HepG2 (cell line): ENCODE measurements around the gene CALY. TPM values are rescaled to one million over a fixed set of nuclear protein-coding genes. Genes with fewer than 3 reads are reported as not detected.

Experiments
- ATRX ChIP-seq: sonication (generic); formaldehyde crosslinking; IDR thresholded peaks from 2 replicates; pipeline ENCODE4 v1.4.0; 2020; ENCODE audit warnings: missing genetic modification reagents, borderline replicate concordance
- BHLHE40 ChIP-seq: IDR thresholded peaks from 2 replicates; pipeline ENCODE4 v1.6.1; 2011; ENCODE audit warnings: low read length, improper control_type of control experiment
- BORCS8-MEF2B ChIP-seq: sonication (generic); formaldehyde crosslinking; IDR thresholded peaks from 2 replicates; pipeline ENCODE4 v1.8.0; 2022; ENCODE audit warnings: mild to moderate bottlenecking, missing genetic modification reagents
- ELF4 ChIP-seq: sonication (generic); formaldehyde crosslinking; IDR thresholded peaks from 2 replicates; pipeline ENCODE4 v1.5.0; 2020; ENCODE audit warnings: missing genetic modification reagents, mild to moderate bottlenecking, moderate library complexity, borderline replicate concordance
- HNF4G ChIP-seq, 2 experiments: sonication (generic) in 1 of 2; formaldehyde crosslinking in 1 of 2; IDR thresholded peaks; 2 replicates each; pipeline versions ENCODE4 v1.4.0 to v1.6.1; 2011 to 2020; ENCODE audit warnings: borderline replicate concordance in 2 of 2, low read depth in 2 of 2, mild to moderate bottlenecking in 2 of 2, low read length in 1 of 2, missing genetic modification reagents in 1 of 2, moderate library complexity in 1 of 2
- HOXD1 ChIP-seq: sonication (generic); formaldehyde crosslinking; IDR thresholded peaks from 2 replicates; pipeline ENCODE4 v1.5.0; 2020; ENCODE audit warnings: missing genetic modification reagents
- KDM5B ChIP-seq: sonication (generic); formaldehyde crosslinking; IDR thresholded peaks from 2 replicates; pipeline ENCODE4 v1.4.0; 2020; ENCODE audit warnings: missing genetic modification reagents, mild to moderate bottlenecking, borderline replicate concordance
- KLF13 ChIP-seq: sonication (generic); formaldehyde crosslinking; IDR thresholded peaks from 2 replicates; pipeline ENCODE4 v1.4.0; 2020; ENCODE audit warnings: mild to moderate bottlenecking, missing genetic modification reagents
- MTA1 ChIP-seq: sonication (generic); formaldehyde crosslinking; IDR thresholded peaks from 2 replicates; pipeline ENCODE4 v1.4.0; 2020; ENCODE audit warnings: missing genetic modification reagents, mild to moderate bottlenecking, borderline replicate concordance
- NR2F1 ChIP-seq, 2 experiments: fragments of 450-650 bp in 1 of 2; formaldehyde crosslinking in 1 of 2; IDR thresholded peaks; 2 replicates each; pipeline versions ENCODE4 v1.5.0 to v1.6.1; 2016 to 2020; ENCODE audit warnings: mild to moderate bottlenecking in 1 of 2, missing compliant biosample characterization in 1 of 2, missing genetic modification reagents in 1 of 2, moderate library complexity in 1 of 2
- RBAK ChIP-seq: sonication (generic); formaldehyde crosslinking; IDR thresholded peaks from 2 replicates; pipeline ENCODE4 v1.5.1; 2020; ENCODE audit warnings: mild to moderate bottlenecking, missing genetic modification reagents
- RELA ChIP-seq: sonication (generic); formaldehyde crosslinking; IDR thresholded peaks from 2 replicates; pipeline ENCODE4 v1.4.0; 2020; ENCODE audit warnings: missing genetic modification reagents
- SETDB1 ChIP-seq: sonication (generic); formaldehyde crosslinking; IDR thresholded peaks from 2 replicates; pipeline ENCODE4 v1.5.1; 2020; ENCODE audit warnings: missing genetic modification reagents, mild to moderate bottlenecking, borderline replicate concordance
- SIN3A ChIP-seq: IDR thresholded peaks from 2 replicates; pipeline ENCODE4 v1.6.1; 2011; ENCODE audit warnings: low read depth, mild to moderate bottlenecking, control low read depth, low read length, borderline replicate concordance
- SRF ChIP-seq: IDR thresholded peaks from 2 replicates; pipeline ENCODE4 v1.6.1; 2011; ENCODE audit warnings: mild to moderate bottlenecking, low read depth, low read length, moderate library complexity
- TMF1 ChIP-seq: sonication (generic); formaldehyde crosslinking; IDR thresholded peaks from 2 replicates; pipeline ENCODE4 v1.8.1; 2022; ENCODE audit warnings: low read depth, missing genetic modification reagents
- XBP1 ChIP-seq: sonication (generic); formaldehyde crosslinking; IDR thresholded peaks from 2 replicates; pipeline ENCODE4 v1.5.0; 2020; ENCODE audit warnings: missing genetic modification reagents
- ZMAT3 ChIP-seq: sonication (generic); formaldehyde crosslinking; conservative IDR thresholded peaks from 2 replicates; pipeline ENCODE4 v1.7.0; 2021; ENCODE audit warnings: missing genetic modification reagents
- ZNF326 ChIP-seq: sonication (generic); formaldehyde crosslinking; IDR thresholded peaks from 2 replicates; pipeline ENCODE4 v1.4.0; 2020; ENCODE audit warnings: missing genetic modification reagents, borderline replicate concordance
- ZNF564 ChIP-seq: sonication (generic); formaldehyde crosslinking; IDR thresholded peaks from 2 replicates; pipeline ENCODE4 v1.8.1; 2023; ENCODE audit warnings: mild to moderate bottlenecking, missing genetic modification reagents
- ZNF589 ChIP-seq: sonication (generic); formaldehyde crosslinking; conservative IDR thresholded peaks from 2 replicates; pipeline ENCODE4 v1.8.0; 2022; ENCODE audit warnings: mild to moderate bottlenecking, moderate library complexity, missing genetic modification reagents
- ZNF629 ChIP-seq: sonication (generic); formaldehyde crosslinking; conservative IDR thresholded peaks from 2 replicates; pipeline ENCODE4 v1.5.0; 2020; ENCODE audit warnings: missing genetic modification reagents
- ZNF891 ChIP-seq: sonication (generic); formaldehyde crosslinking; IDR thresholded peaks from 2 replicates; pipeline ENCODE4 v1.5.0; 2020; ENCODE audit warnings: mild to moderate bottlenecking, missing genetic modification reagents
- polyA plus RNA-seq, 8 experiments: library from polyadenylated mRNA; depleted of rRNA in 3 of 8; stranded (reverse) in 7 of 8; unstranded in 1 of 8; fragments of >200 nt; fragmentation: Illumina TruSeq in 4 of 8; extraction: Trizol in 4 of 8; gene quantifications; 2 replicates each; pipeline versions ENCODE4 v1.2.1 to v1.2.3, GENCODE V29; 2011 to 2016; ENCODE audit warnings: low read depth in 4 of 8, missing spikeins in 1 of 8, mixed read lengths in 1 of 8; ENCODE audit not compliant: insufficient read depth in 1 of 8
- total RNA-seq, 5 experiments: library from RNA; depleted of rRNA; stranded (reverse); fragments of >200 nt; fragmentation: Illumina TruSeq; extraction: Trizol; gene quantifications; 2 replicates each; pipeline ENCODE4 v1.2.3, GENCODE V29; 2016; ENCODE audit warnings: low read depth in 1 of 5
- TF ChIP-seq, protein P1 (sequence below): sonication (generic); formaldehyde crosslinking; IDR thresholded peaks from 2 replicates; pipeline ENCODE4 v1.9.0; 2021; ENCODE audit warnings: missing genetic modification reagents, mild to moderate bottlenecking, borderline replicate concordance
- TF ChIP-seq, protein P2 (sequence below): sonication (generic); formaldehyde crosslinking; IDR thresholded peaks from 2 replicates; pipeline ENCODE4 v1.4.0; 2020; ENCODE audit warnings: mild to moderate bottlenecking, low read depth, missing genetic modification reagents
- TF ChIP-seq, protein P3 (sequence below): sonication (generic); formaldehyde crosslinking; IDR thresholded peaks from 2 replicates; pipeline ENCODE4 v1.8.0; 2022; ENCODE audit warnings: missing genetic modification reagents, mild to moderate bottlenecking, inconsistent platforms, borderline replicate concordance

CALY gene
- total and polyA plus RNA-seq, 2 of the 13 experiments (the other 11 are each of a cell fraction or from before 2014, with no cell fraction given), result 0.08 TPM; not detected in 1

DNA sequence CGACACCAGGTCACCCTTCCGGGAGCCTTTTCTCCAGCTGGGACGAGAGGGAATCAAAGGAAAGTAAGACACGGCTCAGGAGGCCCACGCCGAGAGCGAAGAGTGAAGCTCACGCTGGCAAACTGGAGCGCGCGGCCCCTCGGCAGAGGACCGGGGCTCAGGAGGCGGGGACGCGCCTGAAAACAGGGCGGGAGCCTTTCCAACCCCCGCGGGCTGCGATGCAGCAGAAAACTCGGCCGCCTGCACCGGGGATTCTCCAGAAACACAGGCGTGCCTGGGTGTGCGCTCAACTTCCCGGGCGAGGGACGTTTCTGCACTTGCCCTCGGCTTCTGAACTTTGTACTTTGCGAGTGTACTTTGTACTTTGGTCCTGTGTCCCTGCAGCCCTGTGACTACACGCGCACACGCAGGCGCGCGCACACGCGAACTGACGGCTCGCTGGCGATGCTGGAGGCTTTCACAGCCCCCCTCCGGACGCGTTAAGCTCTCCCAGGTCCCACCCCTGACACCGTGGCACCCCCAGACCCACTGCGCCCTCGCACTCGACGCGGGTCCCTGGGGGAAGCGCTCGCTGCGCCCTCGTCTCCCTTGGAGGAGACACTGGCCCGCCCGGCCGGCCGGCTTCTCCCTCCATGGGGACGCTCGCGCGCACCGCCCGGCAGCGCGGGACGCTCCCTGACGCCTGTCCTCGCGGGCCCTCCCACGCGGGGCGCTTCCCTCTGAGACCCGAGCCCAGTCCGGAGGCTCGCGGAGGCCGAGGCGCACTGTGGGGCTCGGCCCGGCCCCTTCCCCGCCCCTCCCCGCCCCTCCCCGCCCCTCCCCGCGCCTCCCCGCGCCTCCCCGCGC lies 41.8 kb upstream of the CALY start (continued):
- TF ChIP-seq HNF4G (IDR thresholded peaks at IDR 0.05; ENCODE audit: borderline replicate concordance, low read depth, low read length), result peak; percentile 99
- TF ChIP-seq HNF4G (CRISPR knock-in tag; IDR thresholded peaks at IDR 0.05; ENCODE audit: borderline replicate concordance, low read depth), result peak; percentile 97
- no peak; the same call in 1 of the 2 replicates for TF ChIP-seq TMF1 (CRISPR knock-in tag)
- TF ChIP-seq XBP1 (CRISPR knock-in tag), result no peak
- TF ChIP-seq, protein P1, sequence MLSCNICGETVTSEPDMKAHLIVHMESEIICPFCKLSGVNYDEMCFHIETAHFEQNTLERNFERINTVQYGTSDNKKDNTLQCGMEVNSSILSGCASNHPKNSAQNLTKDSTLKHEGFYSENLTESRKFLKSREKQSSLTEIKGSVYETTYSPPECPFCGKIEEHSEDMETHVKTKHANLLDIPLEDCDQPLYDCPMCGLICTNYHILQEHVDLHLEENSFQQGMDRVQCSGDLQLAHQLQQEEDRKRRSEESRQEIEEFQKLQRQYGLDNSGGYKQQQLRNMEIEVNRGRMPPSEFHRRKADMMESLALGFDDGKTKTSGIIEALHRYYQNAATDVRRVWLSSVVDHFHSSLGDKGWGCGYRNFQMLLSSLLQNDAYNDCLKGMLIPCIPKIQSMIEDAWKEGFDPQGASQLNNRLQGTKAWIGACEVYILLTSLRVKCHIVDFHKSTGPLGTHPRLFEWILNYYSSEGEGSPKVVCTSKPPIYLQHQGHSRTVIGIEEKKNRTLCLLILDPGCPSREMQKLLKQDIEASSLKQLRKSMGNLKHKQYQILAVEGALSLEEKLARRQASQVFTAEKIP (CRISPR knock-in tag), result no peak
- peak; percentile 25; the same call in 1 of the 2 replicates for TF ChIP-seq KDM5B
- no peak for TF ChIP-seq ZNF589
- TF ChIP-seq KLF13 (CRISPR knock-in tag), result no peak
- TF ChIP-seq, protein P2, sequence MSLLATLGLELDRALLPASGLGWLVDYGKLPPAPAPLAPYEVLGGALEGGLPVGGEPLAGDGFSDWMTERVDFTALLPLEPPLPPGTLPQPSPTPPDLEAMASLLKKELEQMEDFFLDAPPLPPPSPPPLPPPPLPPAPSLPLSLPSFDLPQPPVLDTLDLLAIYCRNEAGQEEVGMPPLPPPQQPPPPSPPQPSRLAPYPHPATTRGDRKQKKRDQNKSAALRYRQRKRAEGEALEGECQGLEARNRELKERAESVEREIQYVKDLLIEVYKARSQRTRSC (CRISPR knock-in tag), result no peak
- no peak for TF ChIP-seq ZNF326 (CRISPR knock-in tag)
- TF ChIP-seq ZMAT3 (CRISPR knock-in tag), result no peak; the same call in 1 of the 2 replicates
- no peak for TF ChIP-seq RELA (CRISPR knock-in tag)
- no peak; the same call in 1 of the 2 replicates for TF ChIP-seq HOXD1 (CRISPR knock-in tag)
- no peak for TF ChIP-seq RBAK (CRISPR knock-in tag)
- TF ChIP-seq ATRX, result no peak
- TF ChIP-seq SRF, result no peak
- peak; percentile 66; the same call in 1 of the 2 replicates for TF ChIP-seq SIN3A
- 0 out of 2 replicates have a peak, but pooled peaks have one; percentile 46 for TF ChIP-seq BORCS8-MEF2B (CRISPR knock-in tag)
- TF ChIP-seq BHLHE40, result peak; percentile 19; the same call in 1 of the 2 replicates
- TF ChIP-seq MTA1 (CRISPR knock-in tag), result peak; percentile 68; the same call in 1 of the 2 replicates
- peak in 1 of 2 experiments; percentile 52; a peak in 2 of 4 replicates for TF ChIP-seq NR2F1 (CRISPR knock-in tag; IDR thresholded peaks at IDR 0.05)
- TF ChIP-seq ZNF564, result no peak
- no peak for TF ChIP-seq ZNF629 (CRISPR knock-in tag)
- TF ChIP-seq, protein P3, sequence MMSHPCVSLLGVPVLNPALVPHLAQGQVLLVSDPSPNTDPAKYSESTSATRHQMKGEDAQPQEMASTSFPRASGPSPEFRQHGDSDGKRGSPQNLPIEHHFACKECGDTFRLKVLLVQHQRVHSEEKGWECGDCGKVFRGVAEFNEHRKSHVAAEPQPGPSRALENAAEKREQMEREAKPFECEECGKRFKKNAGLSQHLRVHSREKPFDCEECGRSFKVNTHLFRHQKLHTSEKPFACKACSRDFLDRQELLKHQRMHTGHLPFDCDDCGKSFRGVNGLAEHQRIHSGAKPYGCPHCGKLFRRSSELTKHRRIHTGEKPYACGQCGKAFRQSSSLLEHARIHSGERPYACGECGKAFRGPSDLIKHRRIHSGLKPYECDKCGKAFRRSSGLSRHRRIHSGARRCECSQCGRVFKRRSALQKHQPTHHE (CRISPR knock-in tag), result no peak; the same call in 1 of the 2 replicates
- no peak for TF ChIP-seq ELF4 (CRISPR knock-in tag)
- TF ChIP-seq ZNF891 (CRISPR knock-in tag), result 0 out of 2 replicates have a peak, but pooled peaks have one; percentile 33
- no peak for TF ChIP-seq SETDB1 (CRISPR knock-in tag)
